SK-N-SH treated with all-trans-retinoic acid at 6 μM for 48 hours (cell line): ENCODE data around the gene DEPP1.

Experiments used
- ATAC-seq: fragments of 200-7000 bp; cut with Tn5 transposase; 3 replicates; pipeline ENCODE4 v1.9.1; 2020; ENCODE audit warnings: mild to moderate bottlenecking, moderate library complexity
- CSDC2 ChIP-seq: fragments of 250-450 bp; sonication (Bioruptor Pico); IDR thresholded peaks from 2 replicates; pipeline ENCODE4 v1.5.0; 2020; ENCODE audit warnings: mild to moderate bottlenecking, moderate library complexity
- CSRNP3 ChIP-seq: fragments of 250-450 bp; sonication (Bioruptor Pico); IDR thresholded peaks from 2 replicates; pipeline ENCODE4 v1.5.1; 2021; ENCODE audit warnings: mild to moderate bottlenecking, moderate library complexity
- ESRRG ChIP-seq: fragments of 250-450 bp; sonication (Bioruptor Pico); IDR thresholded peaks from 2 replicates; pipeline ENCODE4 v1.6.1; 2021; ENCODE audit warnings: mild to moderate bottlenecking
- GLIS3 ChIP-seq: fragments of 250-450 bp; sonication (Bioruptor Pico); IDR thresholded peaks from 2 replicates; pipeline ENCODE4 v1.5.0; 2020; ENCODE audit warnings: mild to moderate bottlenecking, moderate library complexity
- ISL1 ChIP-seq: fragments of 250-450 bp; sonication (Bioruptor Pico); IDR thresholded peaks from 2 replicates; pipeline ENCODE4 v2.1.2; 2022; ENCODE audit warnings: mild to moderate bottlenecking, moderate library complexity
- OSR1 ChIP-seq: fragments of 250-450 bp; sonication (Bioruptor Pico); IDR thresholded peaks from 2 replicates; pipeline ENCODE4 v1.8.0; 2022; ENCODE audit warnings: moderate library complexity, mild to moderate bottlenecking, inconsistent platforms
- PATZ1 ChIP-seq: fragments of 250-450 bp; sonication (Bioruptor Pico); IDR thresholded peaks from 2 replicates; pipeline ENCODE4 v1.8.0; 2020; ENCODE audit warnings: mild to moderate bottlenecking, moderate library complexity, borderline replicate concordance
- POU6F1 ChIP-seq: fragments of 250-450 bp; sonication (Bioruptor Pico); IDR thresholded peaks from 2 replicates; pipeline ENCODE4 v1.8.0; 2021; ENCODE audit warnings: low read depth, mild to moderate bottlenecking, moderate library complexity, borderline replicate concordance
- PPARA ChIP-seq: fragments of 250-450 bp; sonication (Bioruptor Pico); IDR thresholded peaks from 2 replicates; pipeline ENCODE4 v1.5.0; 2020; ENCODE audit warnings: mild to moderate bottlenecking, borderline replicate concordance
- RARB ChIP-seq: fragments of 250-450 bp; sonication (Bioruptor Pico); IDR thresholded peaks from 2 replicates; pipeline ENCODE4 v1.8.0; 2021; ENCODE audit warnings: mild to moderate bottlenecking, moderate library complexity
- SNAI2 ChIP-seq: fragments of 250-450 bp; sonication (Bioruptor Pico); IDR thresholded peaks from 2 replicates; pipeline ENCODE4 v1.5.0; 2020; ENCODE audit warnings: mild to moderate bottlenecking, moderate library complexity
- TCF4 ChIP-seq: fragments of 250-450 bp; sonication (Bioruptor Pico); IDR thresholded peaks from 2 replicates; pipeline ENCODE4 v1.8.0; 2021; ENCODE audit warnings: mild to moderate bottlenecking, moderate library complexity, borderline replicate concordance
- TOX ChIP-seq: fragments of 250-450 bp; sonication (Bioruptor Pico); IDR thresholded peaks from 2 replicates; pipeline ENCODE4 v1.8.0; 2021; ENCODE audit warnings: mild to moderate bottlenecking, moderate library complexity, borderline replicate concordance
- ZC3H10 ChIP-seq: fragments of 250-450 bp; sonication (Bioruptor Pico); IDR thresholded peaks from 2 replicates; pipeline ENCODE4 v1.5.1; 2021; ENCODE audit warnings: mild to moderate bottlenecking, moderate library complexity
- ZFP3 ChIP-seq: fragments of 250-450 bp; sonication (Bioruptor Pico); IDR thresholded peaks from 2 replicates; pipeline ENCODE4 v1.5.0; 2020; ENCODE audit warnings: mild to moderate bottlenecking, moderate library complexity
- ZFP30 ChIP-seq: fragments of 450-650 bp; formaldehyde crosslinking; IDR thresholded peaks from 2 replicates; pipeline ENCODE4 v1.5.0; 2022; ENCODE audit warnings: mild to moderate bottlenecking, moderate library complexity
- ZNF565 ChIP-seq: fragments of 450-650 bp; formaldehyde crosslinking; conservative IDR thresholded peaks from 2 replicates; pipeline ENCODE4 v1.5.0; 2020; ENCODE audit warnings: low read depth, mild to moderate bottlenecking, moderate library complexity
- ZNF70 ChIP-seq: fragments of 450-650 bp; formaldehyde crosslinking; IDR thresholded peaks from 2 replicates; pipeline ENCODE4 v1.5.0; 2020; ENCODE audit warnings: mild to moderate bottlenecking, moderate library complexity
- ZNF8 ChIP-seq: fragments of 450-650 bp; formaldehyde crosslinking; IDR thresholded peaks from 2 replicates; pipeline ENCODE4 v1.5.0; 2020; ENCODE audit warnings: mild to moderate bottlenecking, moderate library complexity
- TF ChIP-seq, protein P1 (sequence below): fragments of 250-450 bp; sonication (Bioruptor Pico); IDR thresholded peaks from 2 replicates; pipeline ENCODE4 v1.5.1; 2020; ENCODE audit warnings: low read depth, mild to moderate bottlenecking, moderate library complexity

The DEPP1 gene

GRCh38 chr10:44965104-44965503 is 13.5 kb downstream of the DEPP1 start (continued):
- TF ChIP-seq CSDC2 (CRISPR knock-in tag) (no peak), RARB (CRISPR knock-in tag) (no peak), ZNF70 (CRISPR knock-in tag) (no peak), PPARA (no peak), CSRNP3 (CRISPR knock-in tag) (no peak), OSR1 (no peak)

GRCh38 chr10:44963772-44964633 is 14.6 kb downstream of the DEPP1 start:
- ATAC-seq, result no peak
- TF ChIP-seq ISL1 (CRISPR knock-in tag) (no peak), PPARA (no peak), ZNF565 (no peak), ZNF70 (CRISPR knock-in tag) (no peak), ZFP3 (CRISPR knock-in tag) (no peak), POU6F1 (CRISPR knock-in tag) (no peak), RARB (CRISPR knock-in tag) (no peak), CSDC2 (CRISPR knock-in tag) (no peak), ZC3H10 (no peak), OSR1 (no peak), ZNF8 (CRISPR knock-in tag) (no peak), TCF4 (CRISPR knock-in tag) (no peak), SNAI2 (CRISPR knock-in tag) (no peak)
- TF ChIP-seq, protein P1, sequence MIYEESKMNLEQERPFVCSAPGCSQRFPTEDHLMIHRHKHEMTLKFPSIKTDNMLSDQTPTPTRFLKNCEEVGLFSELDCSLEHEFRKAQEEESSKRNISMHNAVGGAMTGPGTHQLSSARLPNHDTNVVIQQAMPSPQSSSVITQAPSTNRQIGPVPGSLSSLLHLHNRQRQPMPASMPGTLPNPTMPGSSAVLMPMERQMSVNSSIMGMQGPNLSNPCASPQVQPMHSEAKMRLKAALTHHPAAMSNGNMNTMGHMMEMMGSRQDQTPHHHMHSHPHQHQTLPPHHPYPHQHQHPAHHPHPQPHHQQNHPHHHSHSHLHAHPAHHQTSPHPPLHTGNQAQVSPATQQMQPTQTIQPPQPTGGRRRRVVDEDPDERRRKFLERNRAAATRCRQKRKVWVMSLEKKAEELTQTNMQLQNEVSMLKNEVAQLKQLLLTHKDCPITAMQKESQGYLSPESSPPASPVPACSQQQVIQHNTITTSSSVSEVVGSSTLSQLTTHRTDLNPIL (CRISPR knock-in tag), result no peak

GRCh38 chr10:44962870-44963738 is 15.5 kb downstream of the DEPP1 start:
- peak; percentile 93 for TF ChIP-seq ZNF70 (CRISPR knock-in tag)
- TF ChIP-seq TOX (CRISPR knock-in tag), result no peak
- no peak for ATAC-seq

- ATAC-seq, result no peak
- TF ChIP-seq PATZ1 (CRISPR knock-in tag) (no peak), TOX (CRISPR knock-in tag) (no peak), ZNF8 (CRISPR knock-in tag) (no peak), RARB (CRISPR knock-in tag) (no peak), GLIS3 (CRISPR knock-in tag) (no peak), ISL1 (CRISPR knock-in tag) (no peak), ESRRG (CRISPR knock-in tag) (no peak), SNAI2 (CRISPR knock-in tag) (no peak), OSR1 (no peak), CSRNP3 (CRISPR knock-in tag) (no peak), ZNF565 (no peak), ZFP30 (CRISPR knock-in tag) (no peak), ZNF70 (CRISPR knock-in tag) (no peak), ZFP3 (CRISPR knock-in tag) (no peak)
- TF ChIP-seq, protein P1 (CRISPR knock-in tag), result no peak
Measured at GRCh38 chr10:44961931-44962750, 16.5 kb downstream of the DEPP1 start.
